DMS114 treated with DMSO at 0.1 percent for 48 hours (cell line): ENCODE measurements around the gene GNB2.
"Not testable (repeated sequence)": the region's sequence is repeated elsewhere in the genome, so short reads cannot be mapped to it uniquely, and the experiment has no call there.

Experiments
- DNase-seq: peaks from one replicate; lab custom pipeline; 2025; ENCODE audit not compliant: unreplicated experiment; lab: John Stamatoyannopoulos, UW

Gene GNB2

DNA sequence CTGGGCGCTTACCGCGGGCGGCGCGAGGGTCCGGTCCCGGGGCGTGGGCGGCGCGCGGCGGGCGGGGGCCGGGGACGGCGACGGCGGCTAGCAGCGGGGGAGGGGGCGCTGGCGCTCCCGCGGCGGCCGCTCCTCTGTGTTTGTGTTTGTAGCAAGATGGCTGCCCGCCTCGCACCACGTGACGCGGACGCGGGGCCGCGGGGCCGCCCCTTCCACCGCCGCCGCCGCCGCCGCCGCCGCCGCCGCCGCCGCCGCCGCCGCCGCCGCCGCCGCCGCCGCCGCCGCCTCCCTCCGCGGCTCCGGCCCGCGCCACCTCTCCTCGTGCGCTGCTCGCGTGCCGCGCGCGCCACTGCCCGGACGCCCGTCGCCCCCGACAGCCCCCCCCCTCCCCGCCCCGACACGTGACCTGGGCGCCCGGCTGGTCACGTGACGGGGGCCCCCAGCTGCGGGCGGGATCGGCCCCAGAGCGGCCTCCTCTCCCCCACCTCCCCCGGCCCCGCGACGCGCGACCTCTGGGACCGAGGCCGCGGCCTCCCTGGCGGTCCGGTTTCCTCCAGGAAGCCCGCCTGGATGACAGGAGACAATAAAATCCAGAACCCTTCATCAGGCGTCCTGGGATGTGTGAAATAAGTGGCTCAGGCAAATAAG lies 20.7 kb downstream of the GNB2 start, which contains the start of gene GIGYF1:
Gene GIGYF1, minus strand, starts transcription at position 153 of the 648 bp plus-strand sequence. CDS start 6,012 bp downstream, outside the sequence.
- DNase-seq = no peak

DNA sequence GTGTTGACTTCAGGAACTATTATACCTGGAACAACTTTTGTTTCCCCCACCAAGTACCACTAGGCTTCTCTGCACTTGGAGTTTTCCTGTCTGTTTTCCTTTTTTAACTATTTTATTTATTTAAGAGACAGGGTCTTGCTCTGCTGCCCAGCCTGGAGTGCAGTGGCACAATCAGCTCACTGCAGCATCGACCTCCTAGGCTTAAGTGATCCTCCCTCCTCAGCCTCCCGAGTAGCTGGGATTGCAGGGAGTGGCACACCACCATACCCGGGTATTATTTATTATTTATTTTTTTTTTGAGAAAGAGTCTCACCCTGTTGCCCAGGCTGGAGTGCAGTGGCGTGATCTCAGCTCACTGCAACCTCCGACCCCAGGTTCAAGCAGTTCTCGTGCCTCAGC lies 22.6 kb downstream of the GNB2 start:
- no peak for DNase-seq

DNA sequence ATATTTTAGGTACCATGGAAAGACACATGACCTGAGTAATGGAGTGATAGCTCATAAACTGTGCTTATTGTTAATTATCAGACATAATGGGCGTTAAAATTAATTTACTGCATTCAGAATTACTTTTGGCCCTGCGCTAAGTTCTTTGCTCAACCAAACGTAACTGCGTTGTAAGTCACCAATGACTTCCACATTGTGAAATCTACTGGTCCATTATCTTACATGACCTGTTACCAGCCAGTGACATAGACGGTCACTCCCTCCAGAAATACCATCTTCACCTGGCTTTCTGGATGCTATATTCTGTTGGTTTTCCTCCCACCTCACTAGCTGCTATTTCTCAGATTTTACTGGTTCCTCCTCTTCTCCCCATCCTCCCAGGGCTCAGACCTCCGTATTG lies 25.5 kb downstream of the GNB2 start:
- no peak for DNase-seq

DNA sequence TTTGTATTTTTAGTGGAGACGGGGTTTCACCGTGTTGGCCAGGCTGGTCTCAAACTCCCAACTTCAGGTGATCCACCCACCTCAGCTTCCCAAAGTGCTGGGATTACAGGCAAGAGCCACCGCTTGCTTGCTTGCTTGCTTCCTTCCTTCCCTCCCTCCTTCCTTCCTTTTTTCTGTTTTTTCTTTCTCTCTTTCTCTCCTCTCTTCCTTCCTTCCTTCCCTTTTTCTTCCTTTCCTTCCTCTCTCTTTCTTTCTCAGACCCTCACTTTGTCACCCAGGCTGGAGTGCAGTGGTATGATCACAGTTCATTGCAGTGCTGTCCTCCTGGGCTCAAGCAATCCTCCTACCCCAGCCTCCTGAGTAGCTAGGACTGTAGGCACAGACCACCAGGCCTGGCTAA lies 27.5 kb downstream of the GNB2 start:
- DNase-seq = not testable (repeated sequence)

DNA sequence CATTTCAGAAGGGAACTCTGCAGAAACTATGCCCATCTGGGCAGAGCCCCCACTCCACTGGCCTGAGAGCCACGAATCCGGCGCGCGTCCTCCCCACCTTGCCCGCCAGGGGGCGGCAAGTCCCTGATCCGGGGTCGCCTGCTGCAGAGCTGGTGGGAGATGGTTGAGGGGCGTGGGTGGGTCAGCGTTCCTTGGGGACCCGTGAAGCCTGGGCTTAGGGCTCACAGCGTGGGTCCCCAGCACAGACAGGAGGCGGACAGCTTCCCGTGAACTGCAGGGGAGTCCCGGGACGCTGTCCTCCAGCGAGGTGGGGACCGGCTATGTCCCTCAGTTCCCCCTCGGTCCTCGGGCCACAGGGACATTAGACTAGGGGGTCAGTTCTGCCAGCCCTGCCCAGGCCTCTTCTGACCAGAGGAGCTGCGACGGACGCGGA lies 31.8 kb downstream of the GNB2 start:
- DNase-seq = peak; percentile 47

DNA sequence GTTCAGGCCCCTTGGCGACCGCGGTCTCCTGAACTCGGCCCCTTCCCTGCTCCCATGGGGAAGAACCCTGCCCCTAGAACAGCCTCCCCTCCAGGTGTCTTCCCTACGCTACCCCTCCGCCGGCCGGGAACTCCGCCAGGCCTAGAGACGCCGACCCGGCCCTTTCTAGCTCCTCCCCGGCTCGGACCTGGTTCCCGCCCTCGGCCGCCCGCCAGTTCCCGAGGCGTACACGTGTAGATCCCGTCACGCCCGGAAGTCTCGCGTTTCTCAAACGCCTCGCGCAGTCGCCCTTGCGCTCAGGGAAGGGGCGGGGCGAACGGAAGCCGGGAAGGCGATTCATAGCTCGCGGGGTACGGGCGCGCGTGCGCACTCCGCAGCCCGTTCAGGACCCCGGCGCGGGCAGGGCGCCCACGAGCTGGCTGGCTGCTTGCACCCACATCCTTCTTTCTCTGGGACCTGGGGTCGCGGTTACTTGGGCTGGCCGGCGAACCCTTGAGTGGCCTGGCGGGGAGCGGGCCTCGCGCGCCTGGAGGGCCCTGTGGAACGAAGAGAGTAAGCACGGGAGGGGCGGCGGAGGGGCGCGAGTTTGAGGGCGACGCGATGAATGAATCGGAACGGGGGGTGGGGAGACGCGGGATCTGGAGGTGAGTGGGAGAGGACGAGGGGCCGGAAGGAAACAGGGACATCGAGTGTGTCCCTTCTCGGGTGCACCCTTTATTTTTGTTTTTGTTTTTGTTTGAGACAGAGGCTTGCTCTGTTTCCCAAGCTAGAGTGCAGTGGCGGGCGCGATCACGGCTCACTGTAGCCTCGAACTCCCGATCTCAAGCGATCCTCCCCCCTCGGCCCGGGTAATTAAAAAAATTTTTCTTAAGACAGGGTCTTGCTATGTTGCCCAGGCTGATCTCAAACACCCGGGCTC lies 32.5 kb downstream of the GNB2 start, which contains the start of gene POP7:
Gene POP7, plus strand, starts transcription at position 369 of the 919 bp plus-strand sequence. CDS start 710 bp downstream, outside the sequence.
- peak; percentile 90 for DNase-seq

DNA sequence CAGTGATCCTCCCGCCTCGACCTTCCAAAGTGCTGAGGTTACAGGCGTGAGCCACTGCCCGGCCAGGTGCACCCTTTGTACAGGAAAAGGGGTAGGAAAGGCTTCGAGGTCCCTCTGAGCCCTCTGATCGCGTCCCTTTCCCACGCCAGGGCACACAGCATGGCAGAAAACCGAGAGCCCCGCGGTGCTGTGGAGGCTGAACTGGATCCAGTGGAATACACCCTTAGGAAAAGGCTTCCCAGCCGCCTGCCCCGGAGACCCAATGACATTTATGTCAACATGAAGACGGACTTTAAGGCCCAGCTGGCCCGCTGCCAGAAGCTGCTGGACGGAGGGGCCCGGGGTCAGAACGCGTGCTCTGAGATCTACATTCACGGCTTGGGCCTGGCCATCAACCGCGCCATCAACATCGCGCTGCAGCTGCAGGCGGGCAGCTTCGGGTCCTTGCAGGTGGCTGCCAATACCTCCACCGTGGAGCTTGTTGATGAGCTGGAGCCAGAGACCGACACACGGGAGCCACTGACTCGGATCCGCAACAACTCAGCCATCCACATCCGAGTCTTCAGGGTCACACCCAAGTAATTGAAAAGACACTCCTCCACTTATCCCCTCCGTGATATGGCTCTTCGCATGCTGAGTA lies 33.3 kb downstream of the GNB2 start:
- DNase-seq = no peak

DNA sequence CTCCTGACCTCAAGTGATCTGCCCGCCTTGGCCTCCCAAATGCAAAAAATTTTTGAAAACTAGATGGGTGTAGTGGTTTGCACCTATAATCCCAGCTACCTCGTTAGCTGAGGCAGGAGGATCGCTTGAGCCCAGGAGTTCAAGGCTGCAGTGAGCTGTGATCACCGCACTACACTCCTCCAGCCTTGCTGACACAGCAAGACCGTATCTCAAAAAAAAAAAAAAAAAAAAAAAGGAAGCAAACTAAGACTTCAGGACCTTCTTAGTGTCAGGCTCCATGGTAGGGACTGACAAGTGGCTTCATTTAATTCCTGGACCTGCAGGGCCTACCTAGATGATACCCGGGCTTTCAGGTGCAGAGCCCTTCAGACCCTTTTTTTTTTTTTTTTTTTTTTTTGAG lies 34.9 kb downstream of the GNB2 start:
- DNase-seq = no peak

DNA sequence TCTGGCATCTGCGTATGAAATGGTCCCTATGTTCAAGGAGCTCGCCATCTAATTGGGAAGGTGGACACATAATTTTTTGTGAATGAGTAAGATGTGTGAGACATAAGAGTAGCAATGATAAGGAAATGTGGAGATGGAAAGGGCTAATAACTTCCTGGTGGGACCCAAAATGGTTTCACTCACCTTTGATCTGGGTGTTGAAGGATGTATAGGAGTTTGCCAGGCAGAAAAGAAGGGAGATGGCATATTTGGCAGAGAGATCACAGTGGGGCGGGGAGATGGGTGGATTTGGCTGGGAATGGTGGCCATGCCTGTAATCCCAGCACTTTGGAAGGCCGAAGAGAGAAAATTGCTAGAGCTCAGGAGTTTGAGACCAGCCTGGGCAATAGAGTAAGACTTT lies 36.9 kb downstream of the GNB2 start:
- no peak for DNase-seq

DNA sequence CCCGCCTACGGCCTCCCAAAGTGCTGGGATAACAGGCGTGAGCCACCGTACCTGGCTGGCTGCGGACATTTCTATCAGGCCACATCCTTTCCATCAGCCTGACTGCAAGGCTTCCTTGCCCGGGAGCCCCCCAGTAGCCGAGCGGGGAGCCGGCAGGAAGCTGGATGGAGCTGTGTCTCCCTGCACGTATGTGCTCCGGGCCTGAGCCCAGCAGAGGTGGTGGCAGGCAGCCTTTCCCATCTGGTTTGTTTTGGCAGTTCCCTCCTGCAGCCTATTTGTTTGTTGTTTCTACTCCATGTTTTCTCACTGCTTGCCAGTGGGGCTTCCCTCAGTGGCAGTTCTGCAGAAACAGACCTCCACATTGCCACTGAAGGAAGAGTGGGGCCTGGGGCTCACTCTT lies 37.8 kb downstream of the GNB2 start:
- DNase-seq = no peak

DNA sequence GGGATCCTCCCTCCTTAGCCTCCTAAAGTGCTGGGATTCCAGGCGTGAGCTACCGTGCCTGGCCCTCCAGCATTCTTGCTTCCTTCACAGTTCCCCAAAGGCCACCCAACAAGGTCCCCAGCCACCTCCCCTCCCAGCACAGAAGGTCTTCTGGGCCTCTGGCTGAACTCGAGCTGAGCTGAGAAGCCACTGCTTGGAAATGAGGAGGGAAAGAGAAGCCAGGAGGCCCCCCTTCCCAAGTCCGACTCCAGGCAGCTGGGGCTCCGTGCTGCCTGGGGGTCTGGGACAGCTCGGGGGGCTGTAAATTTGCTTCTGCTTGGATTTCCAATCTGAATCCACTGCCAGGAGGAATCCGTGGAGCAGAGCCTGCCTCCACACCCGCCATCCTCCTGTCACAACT lies 41.2 kb downstream of the GNB2 start:
- no peak for DNase-seq

DNA sequence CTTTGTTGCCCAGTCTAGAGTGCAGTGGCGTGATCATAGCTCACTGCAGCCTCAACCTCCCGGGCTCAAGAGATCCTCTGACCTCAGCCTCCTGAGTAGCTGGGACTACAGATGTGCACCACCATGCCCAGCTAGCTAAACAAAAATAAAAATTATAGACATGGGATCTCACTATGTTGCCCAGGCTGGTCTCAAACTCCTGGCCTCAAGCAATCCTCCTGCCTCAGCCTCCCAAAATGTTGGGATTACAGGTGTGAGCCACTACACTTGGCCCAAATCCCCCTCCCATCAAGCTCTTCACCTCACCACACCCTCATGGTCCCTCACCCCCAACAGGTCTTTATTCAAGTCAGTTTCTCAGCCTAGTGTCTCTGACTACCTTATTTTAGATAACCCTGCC lies 43.5 kb downstream of the GNB2 start:
- DNase-seq = not testable (repeated sequence)

DNA sequence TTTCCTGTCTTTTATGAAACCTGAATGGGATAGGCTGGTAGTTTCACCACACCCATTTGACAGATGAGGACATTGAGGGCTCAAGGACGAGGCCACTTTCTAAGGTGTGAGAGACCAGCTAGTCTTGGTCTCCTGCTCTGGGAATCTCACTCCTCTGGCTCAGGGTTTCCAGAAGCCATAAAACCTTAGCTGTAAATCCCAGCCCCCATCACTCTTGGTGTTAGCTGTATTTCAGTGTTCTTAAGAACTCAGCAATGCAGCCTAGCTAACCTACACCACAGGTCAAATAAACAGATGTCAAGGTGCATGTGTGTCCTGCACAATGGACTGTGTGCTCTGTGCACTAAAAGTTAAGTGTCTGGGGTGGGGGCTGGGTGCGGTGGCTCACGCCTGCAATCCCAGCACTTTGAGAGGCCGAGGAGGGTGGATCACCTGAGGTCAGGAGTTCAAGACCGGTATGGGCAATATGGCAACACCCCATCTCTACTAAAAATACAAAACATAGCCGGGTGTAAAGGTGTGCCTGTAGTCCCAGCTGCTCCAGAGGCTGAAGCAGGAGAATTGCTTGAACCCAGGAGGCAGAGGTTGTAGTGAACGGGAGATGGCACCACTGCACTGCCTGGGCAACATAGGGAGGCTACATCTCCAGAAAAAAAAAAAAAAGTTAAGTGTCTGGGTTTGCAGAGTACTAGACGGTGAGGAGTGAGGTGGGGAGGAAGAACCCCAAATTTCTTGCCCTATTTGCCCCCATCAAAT lies 46.2 kb downstream of the GNB2 start:
- DNase-seq = peak; percentile 29

DNA sequence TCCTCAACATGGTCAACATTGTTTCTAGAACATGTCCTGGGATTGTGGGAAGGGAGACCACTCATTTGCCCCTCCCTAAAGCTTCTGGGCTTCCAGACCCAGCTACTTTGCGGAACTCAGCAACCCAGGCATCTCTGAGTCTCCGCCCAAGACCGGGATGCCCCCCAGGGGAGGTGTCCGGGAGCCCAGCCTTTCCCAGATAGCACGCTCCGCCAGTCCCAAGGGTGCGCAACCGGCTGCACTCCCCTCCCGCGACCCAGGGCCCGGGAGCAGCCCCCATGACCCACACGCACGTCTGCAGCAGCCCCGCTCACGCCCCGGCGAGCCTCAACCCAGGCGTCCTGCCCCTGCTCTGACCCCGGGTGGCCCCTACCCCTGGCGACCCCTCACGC lies 46.7 kb downstream of the GNB2 start, which contains the start of gene EPO:
Gene EPO, plus strand, starts transcription at position 190 of the 392 bp plus-strand sequence. CDS start 513 bp downstream, outside the sequence.
- no peak for DNase-seq

DNA sequence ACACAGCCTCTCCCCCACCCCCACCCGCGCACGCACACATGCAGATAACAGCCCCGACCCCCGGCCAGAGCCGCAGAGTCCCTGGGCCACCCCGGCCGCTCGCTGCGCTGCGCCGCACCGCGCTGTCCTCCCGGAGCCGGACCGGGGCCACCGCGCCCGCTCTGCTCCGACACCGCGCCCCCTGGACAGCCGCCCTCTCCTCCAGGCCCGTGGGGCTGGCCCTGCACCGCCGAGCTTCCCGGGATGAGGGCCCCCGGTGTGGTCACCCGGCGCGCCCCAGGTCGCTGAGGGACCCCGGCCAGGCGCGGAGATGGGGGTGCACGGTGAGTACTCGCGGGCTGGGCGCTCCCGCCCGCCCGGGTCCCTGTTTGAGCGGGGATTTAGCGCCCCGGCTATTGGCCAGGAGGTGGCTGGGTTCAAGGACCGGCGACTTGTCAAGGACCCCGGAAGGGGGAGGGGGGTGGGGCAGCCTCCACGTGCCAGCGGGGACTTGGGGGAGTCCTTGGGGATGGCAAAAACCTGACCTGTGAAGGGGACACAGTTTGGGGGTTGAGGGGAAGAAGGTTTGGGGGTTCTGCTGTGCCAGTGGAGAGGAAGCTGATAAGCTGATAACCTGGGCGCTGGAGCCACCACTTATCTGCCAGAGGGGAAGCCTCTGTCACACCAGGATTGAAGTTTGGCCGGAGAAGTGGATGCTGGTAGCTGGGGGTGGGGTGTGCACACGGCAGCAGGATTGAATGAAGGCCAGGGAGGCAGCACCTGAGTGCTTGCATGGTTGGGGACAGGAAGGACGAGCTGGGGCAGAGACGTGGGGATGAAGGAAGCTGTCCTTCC lies 47.3 kb downstream of the GNB2 start:
- DNase-seq = no peak

DNA sequence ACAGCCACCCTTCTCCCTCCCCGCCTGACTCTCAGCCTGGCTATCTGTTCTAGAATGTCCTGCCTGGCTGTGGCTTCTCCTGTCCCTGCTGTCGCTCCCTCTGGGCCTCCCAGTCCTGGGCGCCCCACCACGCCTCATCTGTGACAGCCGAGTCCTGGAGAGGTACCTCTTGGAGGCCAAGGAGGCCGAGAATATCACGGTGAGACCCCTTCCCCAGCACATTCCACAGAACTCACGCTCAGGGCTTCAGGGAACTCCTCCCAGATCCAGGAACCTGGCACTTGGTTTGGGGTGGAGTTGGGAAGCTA lies 47.9 kb downstream of the GNB2 start:
- DNase-seq = no peak

DNA sequence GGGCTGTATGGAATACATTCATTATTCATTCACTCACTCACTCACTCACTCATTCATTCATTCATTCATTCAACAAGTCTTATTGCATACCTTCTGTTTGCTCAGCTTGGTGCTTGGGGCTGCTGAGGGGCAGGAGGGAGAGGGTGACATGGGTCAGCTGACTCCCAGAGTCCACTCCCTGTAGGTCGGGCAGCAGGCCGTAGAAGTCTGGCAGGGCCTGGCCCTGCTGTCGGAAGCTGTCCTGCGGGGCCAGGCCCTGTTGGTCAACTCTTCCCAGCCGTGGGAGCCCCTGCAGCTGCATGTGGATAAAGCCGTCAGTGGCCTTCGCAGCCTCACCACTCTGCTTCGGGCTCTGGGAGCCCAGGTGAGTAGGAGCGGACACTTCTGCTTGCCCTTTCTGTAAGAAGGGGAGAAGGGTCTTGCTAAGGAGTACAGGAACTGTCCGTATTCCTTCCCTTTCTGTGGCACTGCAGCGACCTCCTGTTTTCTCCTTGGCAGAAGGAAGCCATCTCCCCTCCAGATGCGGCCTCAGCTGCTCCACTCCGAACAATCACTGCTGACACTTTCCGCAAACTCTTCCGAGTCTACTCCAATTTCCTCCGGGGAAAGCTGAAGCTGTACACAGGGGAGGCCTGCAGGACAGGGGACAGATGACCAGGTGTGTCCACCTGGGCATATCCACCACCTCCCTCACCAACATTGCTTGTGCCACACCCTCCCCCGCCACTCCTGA lies 49.1 kb downstream of the GNB2 start:
- no peak for DNase-seq

DNA sequence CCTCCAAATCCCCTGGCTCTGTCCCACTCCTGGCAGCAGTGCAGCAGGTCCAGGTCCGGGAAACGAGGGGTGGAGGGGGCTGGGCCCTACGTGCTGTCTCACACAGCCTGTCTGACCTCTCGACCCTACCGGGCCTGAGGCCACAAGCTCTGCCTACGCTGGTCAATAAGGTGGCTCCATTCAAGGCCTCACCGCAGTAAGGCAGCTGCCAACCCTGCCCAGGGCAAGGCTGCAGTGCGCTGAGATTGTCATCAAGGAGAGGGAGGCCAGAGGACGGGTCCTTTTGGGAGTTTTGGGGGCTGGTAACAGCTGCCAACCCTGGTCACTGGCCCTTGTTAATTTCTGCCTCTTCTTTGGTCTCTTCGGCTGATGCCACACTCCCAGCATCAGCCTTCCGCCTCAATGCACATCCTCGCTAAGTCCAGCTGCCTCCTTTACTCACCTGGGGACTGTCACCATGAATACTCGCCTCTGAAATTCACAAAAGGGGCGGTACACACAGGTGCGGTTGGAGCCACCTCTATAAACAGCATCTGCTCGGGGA lies 50.3 kb downstream of the GNB2 start:
- no peak for DNase-seq

DNA sequence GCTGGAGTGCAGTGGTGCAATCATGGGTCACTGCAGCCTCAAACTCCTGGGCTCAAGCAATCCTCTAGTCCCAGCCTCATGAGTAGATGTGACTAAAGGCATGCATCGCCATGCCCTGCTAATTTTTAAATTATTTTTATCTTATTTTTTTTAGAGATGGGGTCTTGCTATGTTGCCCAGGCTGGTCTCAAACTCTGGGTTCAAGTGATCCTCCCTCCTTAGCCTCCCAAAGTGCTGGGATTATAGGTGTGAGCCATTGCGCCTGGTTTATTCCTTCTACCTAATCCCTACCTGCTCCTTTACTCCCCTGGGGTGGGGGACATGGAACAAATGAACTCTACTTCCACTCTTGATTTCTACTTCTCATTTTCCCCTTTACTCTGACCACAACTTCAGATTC lies 50.8 kb downstream of the GNB2 start:
- DNase-seq = not testable (repeated sequence)
